ENCODE results near the gene PICALM. TPM values are rescaled to one million over a fixed set of nuclear protein-coding genes. Genes with fewer than 3 reads are reported as not detected.

The PICALM gene
- total and polyA plus RNA-seq, 2 of the 13 experiments (the other 11 are each of a cell fraction or from before 2014, with no cell fraction given), result 97.6 to 154 TPM

DNA sequence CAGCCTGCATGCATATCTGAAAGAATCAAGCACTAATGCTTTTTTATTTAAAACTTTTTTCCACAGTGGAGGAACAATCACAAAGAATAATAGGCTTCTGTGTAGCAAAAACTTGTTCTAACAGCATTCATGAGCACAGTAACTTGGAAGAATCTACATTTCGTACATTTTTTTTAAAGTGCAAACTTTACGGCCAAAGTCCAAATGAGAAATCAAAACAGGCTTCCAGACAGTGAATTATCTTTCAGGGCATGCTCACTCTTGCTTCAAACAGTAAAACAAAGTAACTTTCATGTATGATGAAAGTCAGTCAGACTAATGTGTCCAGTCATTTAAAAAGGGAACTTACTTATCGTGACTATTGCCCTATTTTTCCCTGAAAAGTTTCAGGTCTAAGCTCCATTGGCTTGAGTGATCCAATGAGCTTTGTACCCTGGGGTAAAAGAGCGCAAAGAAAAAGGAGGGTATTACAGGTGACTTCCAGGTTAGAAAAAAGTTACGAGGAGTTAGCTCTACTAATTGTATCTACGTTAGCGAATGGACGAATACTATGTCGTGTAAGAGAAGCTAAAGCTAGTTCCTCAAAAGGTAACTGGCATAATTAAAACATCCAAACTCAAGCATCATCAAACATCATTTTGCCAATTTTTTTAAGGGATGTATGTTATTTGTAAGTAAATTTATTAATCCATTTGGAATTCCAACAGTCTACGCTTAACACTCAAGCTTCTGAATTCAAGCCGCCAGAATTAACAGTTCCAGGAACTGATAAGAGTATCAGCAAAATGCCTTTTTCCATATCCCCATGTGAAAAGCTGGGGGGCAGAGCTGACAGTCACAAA, 1.7 kb downstream of the PICALM start (continued):
- TF ChIP-seq GABPA (IDR thresholded peaks at IDR 0.05; ENCODE audit: low read depth, low read length), result no peak
- TF ChIP-seq GABPA (CRISPR knock-in tag; IDR thresholded peaks at IDR 0.05; ENCODE audit: low read depth), result 0 out of 2 replicates have a peak, but pooled peaks have one; percentile 13
- TF ChIP-seq HNRNPLL (IDR thresholded peaks at IDR 0.05; ENCODE audit: low read depth, low read length, poor library complexity, severe bottlenecking), result no peak
- no peak for TF ChIP-seq ZNF24 (IDR thresholded peaks at IDR 0.05)
- TF ChIP-seq KMT2B (CRISPR knock-in tag; IDR thresholded peaks at IDR 0.05), result no peak
- TF ChIP-seq HMGA1 (CRISPR knock-in tag; conservative IDR thresholded peaks at IDR 0.05), result no peak
- TF ChIP-seq, protein P1, sequence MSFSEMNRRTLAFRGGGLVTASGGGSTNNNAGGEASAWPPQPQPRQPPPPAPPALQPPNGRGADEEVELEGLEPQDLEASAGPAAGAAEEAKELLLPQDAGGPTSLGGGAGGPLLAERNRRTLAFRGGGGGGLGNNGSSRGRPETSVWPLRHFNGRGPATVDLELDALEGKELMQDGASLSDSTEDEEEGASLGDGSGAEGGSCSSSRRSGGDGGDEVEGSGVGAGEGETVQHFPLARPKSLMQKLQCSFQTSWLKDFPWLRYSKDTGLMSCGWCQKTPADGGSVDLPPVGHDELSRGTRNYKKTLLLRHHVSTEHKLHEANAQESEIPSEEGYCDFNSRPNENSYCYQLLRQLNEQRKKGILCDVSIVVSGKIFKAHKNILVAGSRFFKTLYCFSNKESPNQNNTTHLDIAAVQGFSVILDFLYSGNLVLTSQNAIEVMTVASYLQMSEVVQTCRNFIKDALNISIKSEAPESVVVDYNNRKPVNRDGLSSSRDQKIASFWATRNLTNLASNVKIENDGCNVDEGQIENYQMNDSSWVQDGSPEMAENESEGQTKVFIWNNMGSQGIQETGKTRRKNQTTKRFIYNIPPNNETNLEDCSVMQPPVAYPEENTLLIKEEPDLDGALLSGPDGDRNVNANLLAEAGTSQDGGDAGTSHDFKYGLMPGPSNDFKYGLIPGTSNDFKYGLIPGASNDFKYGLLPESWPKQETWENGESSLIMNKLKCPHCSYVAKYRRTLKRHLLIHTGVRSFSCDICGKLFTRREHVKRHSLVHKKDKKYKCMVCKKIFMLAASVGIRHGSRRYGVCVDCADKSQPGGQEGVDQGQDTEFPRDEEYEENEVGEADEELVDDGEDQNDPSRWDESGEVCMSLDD (CRISPR knock-in tag; IDR thresholded peaks at IDR 0.05; ENCODE audit: borderline replicate concordance), result no peak
- TF ChIP-seq EP300 (IDR thresholded peaks at IDR 0.05; ENCODE audit: low read depth in 2 of 2, low read length in 2 of 2), result peak in 1 of 2 experiments; percentile 53; a peak in 1 of 4 replicates
- TF ChIP-seq EP300 (CRISPR knock-in tag; IDR thresholded peaks at IDR 0.05; ENCODE audit: borderline replicate concordance), result no peak
- no peak for TF ChIP-seq ZNF124 (CRISPR knock-in tag; IDR thresholded peaks at IDR 0.05)
- TF ChIP-seq RXRA (CRISPR knock-in tag; IDR thresholded peaks at IDR 0.05), result no peak
- TF ChIP-seq PITX1 (CRISPR knock-in tag; IDR thresholded peaks at IDR 0.05), result peak; percentile 41; the same call in 1 of the 2 replicates
- no peak for TF ChIP-seq RFXAP (CRISPR knock-in tag; IDR thresholded peaks at IDR 0.05; ENCODE audit: borderline replicate concordance)
- TF ChIP-seq, protein P2, sequence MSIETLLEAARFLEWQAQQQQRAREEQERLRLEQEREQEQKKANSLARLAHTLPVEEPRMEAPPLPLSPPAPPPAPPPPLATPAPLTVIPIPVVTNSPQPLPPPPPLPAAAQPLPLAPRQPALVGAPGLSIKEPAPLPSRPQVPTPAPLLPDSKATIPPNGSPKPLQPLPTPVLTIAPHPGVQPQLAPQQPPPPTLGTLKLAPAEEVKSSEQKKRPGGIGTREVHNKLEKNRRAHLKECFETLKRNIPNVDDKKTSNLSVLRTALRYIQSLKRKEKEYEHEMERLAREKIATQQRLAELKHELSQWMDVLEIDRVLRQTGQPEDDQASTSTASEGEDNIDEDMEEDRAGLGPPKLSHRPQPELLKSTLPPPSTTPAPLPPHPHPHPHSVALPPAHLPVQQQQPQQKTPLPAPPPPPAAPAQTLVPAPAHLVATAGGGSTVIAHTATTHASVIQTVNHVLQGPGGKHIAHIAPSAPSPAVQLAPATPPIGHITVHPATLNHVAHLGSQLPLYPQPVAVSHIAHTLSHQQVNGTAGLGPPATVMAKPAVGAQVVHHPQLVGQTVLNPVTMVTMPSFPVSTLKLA (IDR thresholded peaks at IDR 0.05), result no peak
- TF ChIP-seq NR3C1 (CRISPR knock-in tag; IDR thresholded peaks at IDR 0.05), result no peak
- TF ChIP-seq CHD4 (IDR thresholded peaks at IDR 0.05; ENCODE audit: borderline replicate concordance, low read length), result no peak
- TF ChIP-seq ZSCAN30 (CRISPR knock-in tag; IDR thresholded peaks at IDR 0.05), result no peak
- TF ChIP-seq, protein P3, sequence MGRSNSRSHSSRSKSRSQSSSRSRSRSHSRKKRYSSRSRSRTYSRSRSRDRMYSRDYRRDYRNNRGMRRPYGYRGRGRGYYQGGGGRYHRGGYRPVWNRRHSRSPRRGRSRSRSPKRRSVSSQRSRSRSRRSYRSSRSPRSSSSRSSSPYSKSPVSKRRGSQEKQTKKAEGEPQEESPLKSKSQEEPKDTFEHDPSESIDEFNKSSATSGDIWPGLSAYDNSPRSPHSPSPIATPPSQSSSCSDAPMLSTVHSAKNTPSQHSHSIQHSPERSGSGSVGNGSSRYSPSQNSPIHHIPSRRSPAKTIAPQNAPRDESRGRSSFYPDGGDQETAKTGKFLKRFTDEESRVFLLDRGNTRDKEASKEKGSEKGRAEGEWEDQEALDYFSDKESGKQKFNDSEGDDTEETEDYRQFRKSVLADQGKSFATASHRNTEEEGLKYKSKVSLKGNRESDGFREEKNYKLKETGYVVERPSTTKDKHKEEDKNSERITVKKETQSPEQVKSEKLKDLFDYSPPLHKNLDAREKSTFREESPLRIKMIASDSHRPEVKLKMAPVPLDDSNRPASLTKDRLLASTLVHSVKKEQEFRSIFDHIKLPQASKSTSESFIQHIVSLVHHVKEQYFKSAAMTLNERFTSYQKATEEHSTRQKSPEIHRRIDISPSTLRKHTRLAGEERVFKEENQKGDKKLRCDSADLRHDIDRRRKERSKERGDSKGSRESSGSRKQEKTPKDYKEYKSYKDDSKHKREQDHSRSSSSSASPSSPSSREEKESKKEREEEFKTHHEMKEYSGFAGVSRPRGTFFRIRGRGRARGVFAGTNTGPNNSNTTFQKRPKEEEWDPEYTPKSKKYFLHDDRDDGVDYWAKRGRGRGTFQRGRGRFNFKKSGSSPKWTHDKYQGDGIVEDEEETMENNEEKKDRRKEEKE (IDR thresholded peaks at IDR 0.05), result no peak
- TF ChIP-seq, protein P4, sequence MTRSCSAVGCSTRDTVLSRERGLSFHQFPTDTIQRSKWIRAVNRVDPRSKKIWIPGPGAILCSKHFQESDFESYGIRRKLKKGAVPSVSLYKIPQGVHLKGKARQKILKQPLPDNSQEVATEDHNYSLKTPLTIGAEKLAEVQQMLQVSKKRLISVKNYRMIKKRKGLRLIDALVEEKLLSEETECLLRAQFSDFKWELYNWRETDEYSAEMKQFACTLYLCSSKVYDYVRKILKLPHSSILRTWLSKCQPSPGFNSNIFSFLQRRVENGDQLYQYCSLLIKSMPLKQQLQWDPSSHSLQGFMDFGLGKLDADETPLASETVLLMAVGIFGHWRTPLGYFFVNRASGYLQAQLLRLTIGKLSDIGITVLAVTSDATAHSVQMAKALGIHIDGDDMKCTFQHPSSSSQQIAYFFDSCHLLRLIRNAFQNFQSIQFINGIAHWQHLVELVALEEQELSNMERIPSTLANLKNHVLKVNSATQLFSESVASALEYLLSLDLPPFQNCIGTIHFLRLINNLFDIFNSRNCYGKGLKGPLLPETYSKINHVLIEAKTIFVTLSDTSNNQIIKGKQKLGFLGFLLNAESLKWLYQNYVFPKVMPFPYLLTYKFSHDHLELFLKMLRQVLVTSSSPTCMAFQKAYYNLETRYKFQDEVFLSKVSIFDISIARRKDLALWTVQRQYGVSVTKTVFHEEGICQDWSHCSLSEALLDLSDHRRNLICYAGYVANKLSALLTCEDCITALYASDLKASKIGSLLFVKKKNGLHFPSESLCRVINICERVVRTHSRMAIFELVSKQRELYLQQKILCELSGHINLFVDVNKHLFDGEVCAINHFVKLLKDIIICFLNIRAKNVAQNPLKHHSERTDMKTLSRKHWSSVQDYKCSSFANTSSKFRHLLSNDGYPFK (CRISPR knock-in tag; IDR thresholded peaks at IDR 0.05; ENCODE audit: borderline replicate concordance), result no peak
